ENCODE measurements around the gene PYHIN1. TPM values are rescaled to one million over a fixed set of nuclear protein-coding genes. Genes with fewer than 3 reads are reported as not detected.

PYHIN1 gene
- total and polyA plus RNA-seq, 2 of the 4 experiments (the other 2 are of a cell fraction): not detected

GRCh38 chr1:158951956-158952355 is 20.6 kb downstream of the PYHIN1 start:
- no peak overlapping the region for H4K5ac ChIP-seq (ENCODE audit: low read depth, low read length)
- no peak overlapping the region for H2AK5ac ChIP-seq (ENCODE audit: low read depth, low read length)
- H3K4ac ChIP-seq (ENCODE audit: low read depth, low read length): no peak overlapping the region
- dilution Hi-C loops (cut with HindIII; ENCODE audit: low sequenced_read_pairs, unreplicated experiment) (no loop called here), intact Hi-C loops (cut with micrococcal nuclease) (no loop called here), in situ Hi-C loops (cut with MboI; ENCODE audit: low sequenced_read_pairs) (no loop called here)
- H4K20me1 ChIP-seq (ENCODE audit: insufficient read depth, low read length): no peaks in the 10 kb centered on the region
- H3K14ac ChIP-seq (replicated peaks; ENCODE audit: low read depth, low read length): no peak overlapping the region
- TF ChIP-seq MAZ (IDR thresholded peaks at IDR 0.05; ENCODE audit: borderline replicate concordance, low read depth, low read length) (no peak), CTCF (conservative IDR thresholded peaks at IDR 0.05; ENCODE audit: low read depth, low read length) (no peak), CEBPB (IDR thresholded peaks at IDR 0.05; ENCODE audit: low read depth, low read length) (no peak), RAD21 (IDR thresholded peaks at IDR 0.05; ENCODE audit: low read length) (no peak), NFE2L2 (IDR thresholded peaks at IDR 0.05; ENCODE audit: low read depth, low read length) (no peak), MAFK (IDR thresholded peaks at IDR 0.05; ENCODE audit: low read depth, low read length) (no peak), USF2 (IDR thresholded peaks at IDR 0.05; ENCODE audit: low read depth, low read length) (no peak), POLR2A (IDR thresholded peaks at IDR 0.05; ENCODE audit: low read depth, low read length) (no peak), RCOR1 (IDR thresholded peaks at IDR 0.05; ENCODE audit: insufficient replicate concordance, low read length) (no peak)
- no peaks in the 10 kb centered on the region for H3K9me1 ChIP-seq (ENCODE audit: insufficient read depth, low read length)
- no peak overlapping the region for H3K56ac ChIP-seq (ENCODE audit: extremely low read depth, insufficient read depth, low read length)
- no peak overlapping the region for H2BK20ac ChIP-seq (ENCODE audit: low read depth, low read length)
- ChIA-PET POLR2A (ENCODE audit: unreplicated experiment) (no interaction called here), CTCF (no interaction called here)
- DNase-seq (no peak), ATAC-seq (ENCODE audit: low read depth) (no peak)
- no peaks in the 10 kb centered on the region for H3K36me3 ChIP-seq (ENCODE audit: control insufficient read depth, insufficient read depth, low read length)
- no peak overlapping the region for H2AFZ ChIP-seq (replicated peaks; ENCODE audit: low read length, poor library complexity)
- H2BK15ac ChIP-seq (ENCODE audit: low read depth, low read length): no peak overlapping the region
- H3K9me3 ChIP-seq (ENCODE audit: control insufficient read depth, insufficient read depth, low read length): no peaks in the 10 kb centered on the region; the same call in 1 of the 2 replicates
- H4K8ac ChIP-seq (ENCODE audit: low read depth in 2 of 2, low read length in 2 of 2): no peak overlapping the region
- WGBS, 2 experiments (ENCODE audit: extremely low coverage in 2 of 2, insufficient read length in 1 of 2): 90% methylated on average over 2 of the region's 15 CpGs; no CpG with 5 or more reads in 1 of the 2 experiments
- no peak overlapping the region for H3K23ac ChIP-seq (ENCODE audit: low read depth, low read length)
- no peak overlapping the region for H3K27ac ChIP-seq (ENCODE audit: insufficient read depth, low read length)
- no TSS peak for BruUV-seq (replicated peaks)
- no peak overlapping the region for H2AK9ac ChIP-seq (replicated peaks; ENCODE audit: low read depth, low read length, poor library complexity)
- H3K27me3 ChIP-seq (ENCODE audit: control insufficient read depth, insufficient read depth, low read length): no peaks in the 10 kb centered on the region
- no peaks in the 10 kb centered on the region for H3K79me1 ChIP-seq (ENCODE audit: low read depth in 1 of 2, low read length in 2 of 2)
- no peak overlapping the region for H3K4me3 ChIP-seq (ENCODE audit: insufficient read depth, low read depth, low read length)
- no peak overlapping the region for H2BK5ac ChIP-seq (ENCODE audit: low read depth, low read length, poor library complexity, severe bottlenecking)
- no peak overlapping the region for H4K91ac ChIP-seq (ENCODE audit: insufficient read depth, low read depth, low read length)
- no peak overlapping the region for H3K9ac ChIP-seq (ENCODE audit: low read depth, low read length)
- no peak overlapping the region for H3K18ac ChIP-seq (ENCODE audit: low read depth, low read length)
- H3K4me1 ChIP-seq (ENCODE audit: control insufficient read depth, insufficient read depth, low read length): no peaks in the 10 kb centered on the region
- H2BK120ac ChIP-seq (ENCODE audit: low read depth, low read length): no peak overlapping the region
- H3K4me2 ChIP-seq (ENCODE audit: low read depth, low read length): no peak overlapping the region
